Measurements from ENCODE around the gene DDX3X.
"Not testable (repeated sequence)": the region's sequence is repeated elsewhere in the genome, so short reads cannot be mapped to it uniquely, and the experiment has no call there.

Gene DDX3X

GRCh38 chrX:41373989-41374606, 40.1 kb downstream of the DDX3X start:
- no peak for DNase-seq (ENCODE audit: low read depth)

- no peak for DNase-seq (ENCODE audit: low read depth)
These were observed 43.7 kb downstream of the DDX3X start for GRCh38 chrX:41377624-41378023.

- DNase-seq (ENCODE audit: low read depth): peak; percentile 64
These were observed 47.7 kb downstream of the DDX3X start for GRCh38 chrX:41381685-41382084.

DNA sequence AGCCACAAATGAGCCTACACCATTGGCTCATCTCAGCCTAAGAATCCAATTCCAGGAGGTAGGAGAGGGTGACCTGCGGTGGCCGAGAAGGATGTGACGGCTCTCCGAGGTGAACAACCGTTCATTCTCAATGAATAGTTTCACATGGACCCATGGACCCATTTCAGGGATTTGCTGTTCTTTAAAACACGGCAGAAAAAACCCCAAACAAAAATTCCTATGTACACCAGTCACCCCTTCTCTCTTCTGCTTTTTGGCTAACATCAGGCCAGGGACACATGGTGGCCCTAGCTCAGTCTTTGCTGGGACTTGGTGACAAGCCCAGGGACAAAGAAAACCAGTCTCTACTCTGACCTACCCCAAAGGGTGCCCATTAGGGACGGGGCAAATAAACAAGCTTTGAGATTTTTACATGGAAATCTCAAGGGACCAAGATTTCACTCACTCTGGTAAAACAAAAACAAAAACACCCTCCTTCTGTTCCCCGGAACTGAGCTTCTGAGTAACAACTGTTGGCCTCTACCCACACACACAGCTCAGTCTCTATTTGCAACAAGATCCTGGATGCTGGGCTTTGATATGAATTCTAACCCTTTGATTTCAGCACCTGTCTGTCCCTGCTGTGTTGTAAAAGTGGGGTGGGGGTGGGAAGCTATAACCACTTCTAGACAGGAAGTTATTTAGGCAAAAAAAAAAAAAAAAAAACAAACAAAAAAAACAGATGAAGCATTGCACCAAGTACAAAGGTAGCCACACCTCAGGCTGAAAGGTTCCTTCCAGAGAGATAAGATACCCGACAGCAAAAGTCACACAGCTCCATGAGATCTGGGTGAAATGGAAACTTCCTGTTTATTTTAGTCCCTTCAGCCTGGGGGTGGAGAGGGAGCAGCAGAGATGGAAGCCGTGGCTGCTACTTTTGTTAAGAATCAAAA, 49.0 kb downstream of the DDX3X start:
- DNase-seq (ENCODE audit: low read depth): no peak

DNA sequence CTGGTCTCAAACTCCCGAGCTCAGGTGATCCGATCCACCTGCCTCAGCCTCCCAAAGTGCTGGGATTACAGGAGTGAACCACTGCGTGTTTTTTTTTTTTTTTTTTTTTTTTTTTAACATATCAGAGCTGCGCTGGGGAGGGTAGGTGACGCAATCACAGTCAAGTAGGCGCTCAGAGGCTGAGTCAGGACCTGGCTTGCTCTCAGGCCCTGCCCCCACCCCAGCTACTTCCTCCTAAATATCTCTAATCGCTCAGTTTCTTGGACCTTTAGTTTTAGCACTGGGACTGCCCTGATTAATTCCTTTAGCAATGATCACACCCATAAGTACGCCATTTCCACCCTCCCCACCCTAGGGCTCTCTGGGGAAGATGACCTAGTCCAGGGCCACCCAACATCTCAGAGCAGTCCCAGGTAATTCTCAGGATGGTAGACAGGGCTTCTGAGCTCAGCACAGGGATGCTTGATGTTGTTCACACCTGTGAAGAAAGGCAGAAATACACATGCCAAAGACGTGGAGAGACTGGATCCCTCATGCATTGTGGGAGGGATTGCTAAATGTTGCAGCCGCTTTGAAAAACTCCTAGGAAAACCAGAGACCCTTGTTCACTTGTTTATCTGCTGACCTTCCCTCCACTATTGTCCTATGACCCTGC, 50.2 kb downstream of the DDX3X start:
- DNase-seq (ENCODE audit: low read depth): peak; percentile 34

GRCh38 chrX:41386222-41386990, 52.4 kb downstream of the DDX3X start:
- DNase-seq (ENCODE audit: low read depth): no peak

DNA sequence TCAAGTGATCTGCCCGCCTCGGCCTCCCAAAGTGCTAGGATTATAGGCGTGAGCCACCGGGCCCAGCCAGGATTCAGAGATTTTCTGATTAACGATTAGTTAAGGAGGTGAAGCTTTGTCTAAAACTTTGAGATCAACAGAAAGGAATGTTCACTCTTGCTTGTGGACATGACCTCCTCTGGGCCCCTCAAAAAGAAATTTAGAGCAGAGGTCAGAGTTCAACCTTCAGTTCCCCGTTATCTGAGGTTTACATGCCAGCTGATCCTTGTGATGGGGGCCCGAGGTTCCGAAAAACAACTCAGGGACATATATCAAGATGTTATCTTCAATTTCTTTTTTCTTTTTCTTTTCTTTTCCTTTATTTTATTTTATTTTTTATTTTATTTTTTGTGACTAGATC, 54.6 kb downstream of the DDX3X start:
- DNase-seq (ENCODE audit: low read depth): no peak

- DNase-seq (ENCODE audit: low read depth): no peak
These were observed 55.4 kb downstream of the DDX3X start for GRCh38 chrX:41389311-41389888.

DNA sequence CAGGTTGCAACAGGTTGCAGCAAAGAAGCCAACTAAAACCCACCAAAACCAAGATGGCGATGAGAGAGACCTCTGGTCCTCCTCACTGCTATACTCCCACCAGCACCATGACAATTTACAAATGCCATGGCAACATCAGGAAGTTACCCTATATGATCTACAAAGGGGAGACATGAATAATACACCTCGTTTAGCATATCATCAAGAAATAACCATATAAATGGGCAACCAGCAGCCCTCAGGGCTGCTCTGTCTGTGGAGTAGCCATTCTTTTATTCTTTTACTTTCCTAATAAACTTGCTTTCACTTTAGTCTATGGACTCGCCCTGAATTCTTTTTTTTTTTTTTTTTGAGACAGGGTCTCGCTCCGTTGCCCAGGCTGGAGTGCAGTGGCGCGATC, 56.6 kb downstream of the DDX3X start:
- DNase-seq (ENCODE audit: low read depth): not testable (repeated sequence)

- no peak for DNase-seq (ENCODE audit: low read depth)
These were observed 57.6 kb downstream of the DDX3X start for GRCh38 chrX:41391606-41392005.

DNA sequence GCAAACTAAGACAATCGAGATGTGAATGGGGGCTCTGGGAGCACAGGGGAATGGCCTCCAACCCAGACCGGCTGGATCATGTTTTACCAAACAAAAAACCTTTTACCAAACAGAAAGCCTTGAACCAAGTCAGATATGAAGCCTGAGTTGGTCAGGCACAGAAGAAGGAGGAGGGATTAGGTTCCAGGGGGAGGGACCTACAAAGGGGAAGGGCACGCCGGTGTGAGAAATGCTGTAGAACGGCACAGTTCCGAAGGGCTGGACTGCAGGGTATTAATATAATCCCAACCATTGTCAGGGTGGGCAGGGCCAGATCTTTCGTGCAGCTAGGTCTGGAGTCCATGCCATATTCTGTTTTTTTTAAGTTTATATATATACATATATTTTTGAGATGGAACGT, 60.3 kb downstream of the DDX3X start:
- no peak for DNase-seq (ENCODE audit: low read depth)

GRCh38 chrX:41397219-41397618, 63.3 kb downstream of the DDX3X start:
- no peak for DNase-seq (ENCODE audit: low read depth)

- DNase-seq (ENCODE audit: low read depth): no peak
These were observed 63.8 kb downstream of the DDX3X start for GRCh38 chrX:41397768-41398167.

DNA sequence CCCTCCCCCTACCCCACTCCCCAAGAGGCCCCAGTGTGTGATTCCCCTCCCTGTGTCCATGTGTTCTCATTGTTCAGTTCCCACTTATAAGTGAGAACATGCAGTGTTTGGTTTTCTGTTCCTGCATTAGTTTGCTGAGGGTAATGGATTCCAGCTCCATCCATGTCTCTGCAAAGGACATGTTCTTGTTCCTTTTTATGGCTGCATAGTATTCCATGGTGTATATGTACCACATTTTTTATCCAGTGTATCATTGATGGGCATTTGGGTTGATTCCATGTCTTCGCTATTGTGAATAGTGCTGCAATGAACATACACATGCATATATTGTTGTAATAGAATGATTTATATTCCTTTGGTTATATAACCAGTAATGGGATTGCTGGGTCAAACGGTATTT, 68.6 kb downstream of the DDX3X start:
- DNase-seq (ENCODE audit: low read depth): not testable (repeated sequence)

GRCh38 chrX:41405551-41405950, 71.6 kb downstream of the DDX3X start:
- DNase-seq (ENCODE audit: low read depth): no peak

- DNase-seq (ENCODE audit: low read depth): no peak
These were observed 72.2 kb downstream of the DDX3X start for GRCh38 chrX:41406201-41406600.

- DNase-seq (ENCODE audit: low read depth): no peak
These were observed 73.9 kb downstream of the DDX3X start for GRCh38 chrX:41407816-41408215.

GRCh38 chrX:41408576-41408975, 74.6 kb downstream of the DDX3X start:
- no peak for DNase-seq (ENCODE audit: low read depth)

GRCh38 chrX:41409006-41409405, 75.0 kb downstream of the DDX3X start:
- no peak for DNase-seq (ENCODE audit: low read depth)

- not testable (repeated sequence) for DNase-seq (ENCODE audit: low read depth)
These were observed 77.3 kb downstream of the DDX3X start for GRCh38 chrX:41411222-41411621.

GRCh38 chrX:41412261-41413081, 78.5 kb downstream of the DDX3X start:
- no peak for DNase-seq (ENCODE audit: low read depth)
